GM23338 (cell line): ENCODE results near the gene PPM1H. TPM values are rescaled to one million over a fixed set of nuclear protein-coding genes. Genes with fewer than 3 reads are reported as not detected.

ENCODE experiments used
- CTCF ChIP-seq, 2 experiments: fragments of 200-600 bp in 1 of 2; sonication (generic) in 1 of 2; conservative IDR thresholded peaks; 2 replicates each; pipeline versions ENCODE4 v1.5.1 to v1.6.1; 2016 to 2017; ENCODE audit warnings: antibody characterized with exemption in 2 of 2, low read depth in 2 of 2, mild to moderate bottlenecking in 2 of 2, moderate library complexity in 1 of 2
- EZH2 ChIP-seq: fragments of 200-600 bp; sonication (generic); IDR thresholded peaks from one replicate; pipeline ENCODE4 v1.8.0; 2017; ENCODE audit warnings: antibody characterized with exemption, mild to moderate bottlenecking, low read depth; ENCODE audit not compliant: unreplicated experiment
- NANOG ChIP-seq: IDR thresholded peaks from 2 replicates; pipeline ENCODE4 v1.6.1; 2016; ENCODE audit warnings: antibody characterized with exemption, borderline replicate concordance
- POLR2AphosphoS5 ChIP-seq: IDR thresholded peaks from 2 replicates; pipeline ENCODE4 v1.6.1; 2016; ENCODE audit warnings: antibody characterized with exemption, low read depth
- REST ChIP-seq: IDR thresholded peaks from one replicate; pipeline ENCODE4 v1.6.1; 2018; ENCODE audit warnings: antibody characterized with exemption; ENCODE audit not compliant: unreplicated experiment
- STAT1 ChIP-seq: IDR thresholded peaks from one replicate; pipeline ENCODE4 v1.6.1; 2016; ENCODE audit warnings: antibody characterized with exemption; ENCODE audit not compliant: unreplicated experiment
- ZNF114 ChIP-seq: fragments of 250-450 bp; sonication (Bioruptor Pico); IDR thresholded peaks from 2 replicates; pipeline ENCODE4 v1.5.0; 2020; ENCODE audit warnings: mild to moderate bottlenecking, moderate library complexity
- ZNF331 ChIP-seq: fragments of 250-450 bp; sonication (Bioruptor Pico); IDR thresholded peaks from 2 replicates; pipeline ENCODE4 v1.5.0; 2020; ENCODE audit warnings: low read depth, mild to moderate bottlenecking, moderate library complexity
- polyA plus RNA-seq: library from polyadenylated mRNA; unstranded; fragments of >200 nt; fragmentation: Nextera tagmentation; extraction: Ambion mirVana; gene quantifications from 2 replicates; pipeline ENCODE4 v1.2.1, GENCODE V29; 2016
- total RNA-seq: library from RNA; depleted of rRNA; stranded (reverse); fragments of >200 nt; shearing (Covaris generic); gene quantifications from 2 replicates; pipeline ENCODE4 v1.2.3, GENCODE V29; 2014
- TF ChIP-seq, protein P1 (sequence below): fragments of 250-450 bp; sonication (Bioruptor Pico); IDR thresholded peaks from 2 replicates; pipeline ENCODE4 v1.5.0; 2020; ENCODE audit warnings: mild to moderate bottlenecking, moderate library complexity
- TF ChIP-seq, protein P2 (sequence below): IDR thresholded peaks from 2 replicates; pipeline ENCODE4 v1.6.1; 2016; ENCODE audit warnings: antibody characterized with exemption

Gene PPM1H
- total and polyA plus RNA-seq, 2 experiments from 2014 or later = 11.4 to 41.2 TPM

- TF ChIP-seq, protein P1, sequence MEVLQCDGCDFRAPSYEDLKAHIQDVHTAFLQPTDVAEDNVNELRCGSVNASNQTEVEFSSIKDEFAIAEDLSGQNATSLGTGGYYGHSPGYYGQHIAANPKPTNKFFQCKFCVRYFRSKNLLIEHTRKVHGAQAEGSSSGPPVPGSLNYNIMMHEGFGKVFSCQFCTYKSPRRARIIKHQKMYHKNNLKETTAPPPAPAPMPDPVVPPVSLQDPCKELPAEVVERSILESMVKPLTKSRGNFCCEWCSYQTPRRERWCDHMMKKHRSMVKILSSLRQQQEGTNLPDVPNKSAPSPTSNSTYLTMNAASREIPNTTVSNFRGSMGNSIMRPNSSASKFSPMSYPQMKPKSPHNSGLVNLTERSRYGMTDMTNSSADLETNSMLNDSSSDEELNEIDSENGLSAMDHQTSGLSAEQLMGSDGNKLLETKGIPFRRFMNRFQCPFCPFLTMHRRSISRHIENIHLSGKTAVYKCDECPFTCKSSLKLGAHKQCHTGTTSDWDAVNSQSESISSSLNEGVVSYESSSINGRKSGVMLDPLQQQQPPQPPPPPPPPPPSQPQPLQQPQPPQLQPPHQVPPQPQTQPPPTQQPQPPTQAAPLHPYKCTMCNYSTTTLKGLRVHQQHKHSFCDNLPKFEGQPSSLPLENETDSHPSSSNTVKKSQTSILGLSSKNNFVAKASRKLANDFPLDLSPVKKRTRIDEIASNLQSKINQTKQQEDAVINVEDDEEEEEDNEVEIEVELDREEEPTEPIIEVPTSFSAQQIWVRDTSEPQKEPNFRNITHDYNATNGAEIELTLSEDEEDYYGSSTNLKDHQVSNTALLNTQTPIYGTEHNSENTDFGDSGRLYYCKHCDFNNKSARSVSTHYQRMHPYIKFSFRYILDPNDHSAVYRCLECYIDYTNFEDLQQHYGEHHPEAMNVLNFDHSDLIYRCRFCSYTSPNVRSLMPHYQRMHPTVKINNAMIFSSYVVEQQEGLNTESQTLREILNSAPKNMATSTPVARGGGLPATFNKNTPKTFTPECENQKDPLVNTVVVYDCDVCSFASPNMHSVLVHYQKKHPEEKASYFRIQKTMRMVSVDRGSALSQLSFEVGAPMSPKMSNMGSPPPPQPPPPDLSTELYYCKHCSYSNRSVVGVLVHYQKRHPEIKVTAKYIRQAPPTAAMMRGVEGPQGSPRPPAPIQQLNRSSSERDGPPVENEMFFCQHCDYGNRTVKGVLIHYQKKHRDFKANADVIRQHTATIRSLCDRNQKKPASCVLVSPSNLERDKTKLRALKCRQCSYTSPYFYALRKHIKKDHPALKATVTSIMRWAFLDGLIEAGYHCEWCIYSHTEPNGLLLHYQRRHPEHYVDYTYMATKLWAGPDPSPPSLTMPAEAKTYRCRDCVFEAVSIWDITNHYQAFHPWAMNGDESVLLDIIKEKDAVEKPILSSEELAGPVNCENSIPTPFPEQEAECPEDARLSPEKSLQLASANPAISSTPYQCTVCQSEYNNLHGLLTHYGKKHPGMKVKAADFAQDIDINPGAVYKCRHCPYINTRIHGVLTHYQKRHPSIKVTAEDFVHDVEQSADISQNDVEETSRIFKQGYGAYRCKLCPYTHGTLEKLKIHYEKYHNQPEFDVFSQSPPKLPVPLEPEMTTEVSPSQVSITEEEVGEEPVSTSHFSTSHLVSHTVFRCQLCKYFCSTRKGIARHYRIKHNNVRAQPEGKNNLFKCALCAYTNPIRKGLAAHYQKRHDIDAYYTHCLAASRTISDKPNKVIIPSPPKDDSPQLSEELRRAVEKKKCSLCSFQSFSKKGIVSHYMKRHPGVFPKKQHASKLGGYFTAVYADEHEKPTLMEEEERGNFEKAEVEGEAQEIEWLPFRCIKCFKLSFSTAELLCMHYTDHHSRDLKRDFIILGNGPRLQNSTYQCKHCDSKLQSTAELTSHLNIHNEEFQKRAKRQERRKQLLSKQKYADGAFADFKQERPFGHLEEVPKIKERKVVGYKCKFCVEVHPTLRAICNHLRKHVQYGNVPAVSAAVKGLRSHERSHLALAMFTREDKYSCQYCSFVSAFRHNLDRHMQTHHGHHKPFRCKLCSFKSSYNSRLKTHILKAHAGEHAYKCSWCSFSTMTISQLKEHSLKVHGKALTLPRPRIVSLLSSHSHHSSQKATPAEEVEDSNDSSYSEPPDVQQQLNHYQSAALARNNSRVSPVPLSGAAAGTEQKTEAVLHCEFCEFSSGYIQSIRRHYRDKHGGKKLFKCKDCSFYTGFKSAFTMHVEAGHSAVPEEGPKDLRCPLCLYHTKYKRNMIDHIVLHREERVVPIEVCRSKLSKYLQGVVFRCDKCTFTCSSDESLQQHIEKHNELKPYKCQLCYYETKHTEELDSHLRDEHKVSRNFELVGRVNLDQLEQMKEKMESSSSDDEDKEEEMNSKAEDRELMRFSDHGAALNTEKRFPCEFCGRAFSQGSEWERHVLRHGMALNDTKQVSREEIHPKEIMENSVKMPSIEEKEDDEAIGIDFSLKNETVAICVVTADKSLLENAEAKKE (CRISPR knock-in tag) = no peak
- no peak for TF ChIP-seq REST
- TF ChIP-seq ZNF331 (CRISPR knock-in tag) = no peak
- TF ChIP-seq, protein P2, sequence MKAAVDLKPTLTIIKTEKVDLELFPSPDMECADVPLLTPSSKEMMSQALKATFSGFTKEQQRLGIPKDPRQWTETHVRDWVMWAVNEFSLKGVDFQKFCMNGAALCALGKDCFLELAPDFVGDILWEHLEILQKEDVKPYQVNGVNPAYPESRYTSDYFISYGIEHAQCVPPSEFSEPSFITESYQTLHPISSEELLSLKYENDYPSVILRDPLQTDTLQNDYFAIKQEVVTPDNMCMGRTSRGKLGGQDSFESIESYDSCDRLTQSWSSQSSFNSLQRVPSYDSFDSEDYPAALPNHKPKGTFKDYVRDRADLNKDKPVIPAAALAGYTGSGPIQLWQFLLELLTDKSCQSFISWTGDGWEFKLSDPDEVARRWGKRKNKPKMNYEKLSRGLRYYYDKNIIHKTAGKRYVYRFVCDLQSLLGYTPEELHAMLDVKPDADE = no peak
- no peak for TF ChIP-seq STAT1
- TF ChIP-seq NANOG = no peak
- no peak for TF ChIP-seq POLR2AphosphoS5
- TF ChIP-seq CTCF (conservative IDR thresholded peaks at IDR 0.05; ENCODE audit: low read depth in 2 of 2) = no peak
- TF ChIP-seq EZH2 = no peak
- no peak for TF ChIP-seq ZNF114 (CRISPR knock-in tag)
These were observed 94.9 kb downstream of the PPM1H start (continued) for GRCh38 chr12:62839869-62840660.
